HTERT RPE-1 (cell line): ENCODE results near the gene DLL3.
"Not testable (repeated sequence)": the region's sequence is repeated elsewhere in the genome, so short reads cannot be mapped to it uniquely, and the experiment has no call there.

Experiments
- in situ Hi-C: fragments of 300-500 bp; cut with MboI; formaldehyde crosslinking; loops from 4 replicates; pipeline ENCODE4 v1.14.3; 2020; ENCODE audit warnings: low sequenced_read_pairs

Gene DLL3

DNA sequence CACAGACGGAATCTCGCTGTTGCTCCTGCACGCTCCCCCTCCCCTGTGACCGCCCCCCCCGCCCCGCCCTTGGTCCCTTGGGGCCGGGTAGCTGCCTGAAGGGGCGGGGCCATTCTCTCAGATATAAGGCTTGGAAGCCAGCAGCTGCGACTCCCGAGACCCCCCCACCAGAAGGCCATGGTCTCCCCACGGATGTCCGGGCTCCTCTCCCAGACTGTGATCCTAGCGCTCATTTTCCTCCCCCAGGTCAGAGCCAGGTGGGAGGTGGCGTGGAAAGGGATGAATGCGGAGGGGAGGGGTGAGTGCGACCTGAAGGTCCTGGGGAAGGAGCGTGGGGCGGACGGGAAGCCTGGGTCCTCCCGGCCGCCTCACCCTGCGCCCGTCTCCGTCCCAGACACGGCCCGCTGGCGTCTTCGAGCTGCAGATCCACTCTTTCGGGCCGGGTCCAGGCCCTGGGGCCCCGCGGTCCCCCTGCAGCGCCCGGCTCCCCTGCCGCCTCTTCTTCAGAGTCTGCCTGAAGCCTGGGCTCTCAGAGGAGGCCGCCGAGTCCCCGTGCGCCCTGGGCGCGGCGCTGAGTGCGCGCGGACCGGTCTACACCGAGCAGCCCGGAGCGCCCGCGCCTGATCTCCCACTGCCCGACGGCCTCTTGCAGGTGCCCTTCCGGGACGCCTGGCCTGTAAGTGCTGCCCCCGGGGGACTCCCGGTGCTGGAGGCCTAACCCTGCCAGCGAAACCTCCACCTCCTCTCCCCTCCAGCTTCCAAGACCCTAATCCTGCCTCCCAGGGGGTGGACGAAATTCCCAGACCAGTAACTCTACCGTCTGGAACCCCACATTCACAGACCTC lies at the start of gene DLL3:
Gene DLL3, plus strand, starts transcription at position 150 of the 845 bp plus-strand sequence. Its CDS starts 28 bp downstream, at position 178.
- in situ Hi-C loops: no loop called here

- in situ Hi-C loops: no loop called here
Measured at GRCh38 chr19:39449116-39449797, 49.5 kb upstream of the DLL3 start.

- in situ Hi-C loops: not testable (repeated sequence)
Measured at GRCh38 chr19:39451257-39451656, 47.5 kb upstream of the DLL3 start.

DNA sequence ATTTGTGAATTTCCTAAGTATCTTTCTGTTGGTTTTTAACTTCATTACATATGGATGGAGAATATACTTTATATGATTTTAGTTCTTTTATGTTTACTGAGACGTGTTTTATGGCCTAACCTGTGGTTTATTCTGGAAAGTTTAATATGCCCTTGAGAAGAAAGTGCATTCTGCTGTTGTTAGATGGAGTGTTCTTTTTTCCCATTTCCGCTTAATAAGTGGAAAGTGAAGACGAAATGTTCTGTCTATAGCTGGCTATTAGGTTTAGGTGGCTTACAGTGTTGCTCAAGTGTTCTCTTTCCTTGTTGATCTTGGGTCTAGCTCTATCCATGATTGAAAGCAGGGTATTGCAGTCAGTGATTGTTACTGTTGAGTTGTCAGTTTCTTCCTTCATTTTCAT lies 35.3 kb upstream of the DLL3 start:
- in situ Hi-C loops: no loop called here

DNA sequence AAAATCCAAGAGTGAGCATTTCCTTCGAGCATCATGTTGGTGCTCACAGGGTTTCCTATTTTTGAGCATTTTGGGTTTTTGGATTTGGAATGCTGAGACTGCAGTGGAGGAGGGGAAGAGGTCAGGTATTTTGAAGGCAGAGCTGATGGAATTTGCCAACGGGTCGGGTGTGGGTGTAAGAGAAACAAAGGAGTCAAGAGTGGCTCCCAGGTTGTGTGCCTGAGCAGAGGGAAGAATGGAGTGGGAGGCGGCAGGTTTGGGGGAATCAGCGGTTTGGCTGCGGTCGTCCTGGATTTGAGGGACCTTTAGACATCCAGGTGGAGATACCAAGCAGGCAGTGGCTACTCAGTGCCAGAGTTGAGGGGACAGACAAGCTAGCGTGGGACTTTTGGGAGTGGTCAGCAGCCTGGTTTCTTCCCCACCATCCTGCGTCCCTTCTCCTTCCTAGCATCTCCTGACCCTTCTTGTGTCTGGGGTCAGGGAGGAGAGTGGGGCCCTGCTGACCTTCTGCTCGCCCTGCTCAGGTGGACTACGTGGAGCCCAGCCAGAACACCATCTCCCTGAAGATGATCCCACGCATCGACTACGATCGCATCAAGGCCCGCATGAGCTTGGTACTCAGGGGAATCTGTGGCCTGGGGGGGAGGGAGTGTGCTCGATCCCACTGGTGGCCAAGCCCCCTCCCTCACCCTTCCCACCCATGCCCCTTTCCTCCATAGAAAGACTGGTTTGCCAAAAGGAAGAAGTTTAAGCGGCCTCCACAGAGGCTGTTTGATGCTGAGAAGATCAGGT lies 32.6 kb upstream of the DLL3 start:
- in situ Hi-C loops: no loop called here

DNA sequence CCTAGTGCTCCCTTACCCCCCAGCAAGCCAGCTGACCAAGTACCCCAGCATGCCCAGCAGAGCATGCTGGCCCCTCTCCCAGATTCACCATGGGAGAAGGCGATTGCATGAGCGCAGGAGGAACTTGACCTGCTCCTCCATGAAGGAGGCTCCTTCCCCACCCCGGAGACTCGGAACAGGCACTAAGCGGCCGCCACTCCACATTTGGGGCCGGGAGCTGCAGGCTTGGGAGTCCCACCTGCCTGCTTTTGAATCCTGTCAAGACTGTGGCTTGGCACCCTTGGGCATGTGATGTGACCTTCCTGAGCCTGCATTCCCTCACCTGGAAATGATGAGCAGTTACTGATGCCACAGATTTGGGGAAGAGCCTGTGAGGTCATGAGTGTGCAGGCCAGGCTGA lies 30.8 kb upstream of the DLL3 start:
- in situ Hi-C loops: no loop called here

DNA sequence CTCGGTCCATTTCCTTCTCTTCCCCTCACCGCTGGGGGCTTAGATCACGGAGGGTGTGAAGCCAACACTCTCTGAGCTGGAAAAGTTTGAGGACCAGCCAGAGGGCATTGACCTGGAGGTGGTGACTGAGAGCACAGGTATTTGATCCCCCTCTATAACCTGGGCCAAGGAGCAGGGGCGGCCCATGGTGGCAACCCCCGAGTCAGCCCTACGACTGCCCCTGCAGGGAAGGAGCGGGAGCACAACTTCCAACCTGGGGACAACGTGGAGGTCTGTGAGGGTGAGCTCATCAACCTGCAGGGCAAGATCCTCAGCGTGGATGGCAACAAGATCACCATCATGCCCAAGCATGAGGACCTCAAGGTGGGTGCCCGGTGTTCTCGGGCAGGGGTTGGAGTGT lies 29.7 kb upstream of the DLL3 start:
- in situ Hi-C loops: no loop called here

DNA sequence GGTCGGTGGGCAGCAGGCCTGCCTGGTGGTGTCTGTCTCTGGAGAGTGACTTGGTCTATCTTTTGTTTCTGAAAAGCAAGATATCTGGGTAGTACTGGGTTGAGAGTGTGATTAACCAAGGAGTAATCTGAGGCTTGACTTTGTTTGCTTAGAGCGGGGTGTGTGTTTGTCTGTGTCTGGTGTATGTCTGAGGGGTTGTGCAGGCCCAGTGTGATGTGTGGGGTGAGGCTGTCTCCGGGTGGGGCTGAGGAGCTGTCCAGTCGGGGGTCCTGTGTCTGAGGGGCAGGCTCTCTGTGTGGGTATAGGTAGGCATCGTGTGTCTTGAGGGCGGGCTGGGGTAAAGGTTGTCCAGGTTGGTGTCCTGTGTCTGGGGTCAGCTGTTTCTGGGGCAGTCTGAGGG lies 29.2 kb upstream of the DLL3 start:
- in situ Hi-C loops: no loop called here

DNA sequence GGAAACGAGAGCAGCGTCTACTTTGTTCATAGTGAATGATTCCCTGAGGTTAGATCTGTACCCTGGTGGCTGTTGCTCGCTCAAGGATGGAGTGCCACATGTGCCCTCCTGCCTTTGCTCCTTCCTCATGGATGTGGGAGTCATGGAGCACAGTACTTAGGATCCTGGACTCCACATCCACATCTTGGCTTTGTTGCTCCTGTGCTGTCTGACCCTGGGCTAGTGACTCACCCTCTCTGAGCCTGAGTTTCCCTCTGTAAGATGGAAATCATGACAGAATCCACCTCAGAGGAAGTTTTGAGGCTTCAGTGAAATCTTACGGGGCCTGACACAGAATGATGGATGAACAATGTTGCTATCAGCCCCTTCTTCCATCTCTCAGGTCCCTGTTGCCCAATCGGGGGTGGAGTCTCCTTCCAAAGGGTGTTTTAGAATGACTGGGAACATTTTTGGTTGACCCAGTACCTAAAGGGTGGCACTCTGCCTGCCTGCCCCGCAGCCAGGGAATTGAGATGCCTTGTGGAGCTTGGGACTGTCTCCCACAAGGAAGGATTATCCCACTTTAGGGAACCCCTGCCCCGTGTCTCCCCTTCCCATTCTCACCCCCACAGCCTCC lies 27.9 kb upstream of the DLL3 start:
- in situ Hi-C loops: no loop called here

DNA sequence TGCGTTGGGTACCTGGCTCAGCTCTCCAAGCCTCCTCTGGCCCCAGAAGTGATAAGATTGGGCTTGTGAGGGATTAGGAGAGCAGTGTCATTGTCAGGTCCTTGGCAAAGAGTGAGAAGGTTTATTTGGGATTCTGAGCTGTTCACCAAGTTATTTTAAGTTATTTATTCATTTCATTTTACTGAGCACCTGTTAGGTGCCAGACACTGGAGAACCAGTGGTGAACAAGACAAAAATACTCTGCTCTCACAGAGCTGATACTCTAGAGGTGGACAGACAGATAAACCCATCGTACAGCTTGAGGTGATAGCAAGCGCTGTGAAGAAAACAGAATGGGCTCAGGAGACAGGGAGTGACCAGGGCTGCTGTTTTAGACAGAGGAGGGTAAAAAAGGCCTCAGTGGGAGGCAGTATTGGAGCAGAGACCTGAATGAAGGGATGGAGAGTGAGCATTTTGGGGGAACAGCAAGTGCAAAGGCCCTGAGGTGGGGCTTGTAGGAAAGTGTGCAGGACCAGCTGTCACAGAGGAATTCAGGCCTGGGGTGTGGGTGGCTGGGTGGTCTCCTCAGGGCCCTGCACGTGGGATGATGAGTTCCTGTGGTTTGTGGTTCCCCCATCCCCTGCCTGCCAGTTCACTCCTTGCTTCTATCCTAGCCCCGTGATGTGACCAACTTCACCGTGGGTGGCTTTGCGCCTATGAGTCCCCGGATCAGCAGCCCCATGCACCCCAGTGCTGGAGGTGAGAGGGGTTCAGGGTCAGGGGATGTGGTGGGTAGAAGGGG lies 26.8 kb upstream of the DLL3 start:
- in situ Hi-C loops: no loop called here

DNA sequence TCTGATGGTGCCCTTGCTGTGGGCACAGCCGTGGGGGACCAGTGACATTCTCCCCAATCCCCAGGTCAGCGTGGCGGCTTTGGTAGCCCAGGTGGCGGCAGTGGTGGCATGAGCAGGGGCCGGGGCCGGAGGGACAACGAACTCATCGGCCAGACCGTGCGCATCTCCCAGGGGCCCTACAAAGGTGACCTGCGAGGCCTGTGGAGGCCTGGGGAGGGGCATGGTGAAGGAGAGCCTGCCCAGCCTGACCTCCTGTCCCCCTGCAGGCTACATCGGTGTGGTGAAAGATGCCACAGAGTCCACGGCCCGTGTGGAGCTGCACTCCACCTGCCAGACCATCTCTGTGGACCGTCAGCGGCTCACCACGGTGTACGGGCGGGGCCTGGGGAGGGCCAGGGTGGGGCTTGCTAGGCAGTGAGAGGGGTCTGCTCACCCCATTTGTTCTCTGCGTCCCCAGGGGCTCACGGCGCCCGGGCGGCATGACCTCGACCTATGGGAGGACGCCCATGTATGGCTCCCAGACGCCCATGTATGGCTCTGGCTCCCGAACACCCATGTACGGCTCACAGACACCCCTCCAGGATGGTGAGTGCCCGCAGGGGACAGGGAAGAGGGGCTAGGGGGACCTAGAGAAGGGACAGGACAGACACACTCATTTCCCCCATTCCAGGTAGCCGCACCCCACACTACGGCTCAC lies 25.9 kb upstream of the DLL3 start:
- in situ Hi-C loops: no loop called here

- in situ Hi-C loops: no loop called here
Measured at GRCh38 chr19:39473443-39473960, 25.2 kb upstream of the DLL3 start.

DNA sequence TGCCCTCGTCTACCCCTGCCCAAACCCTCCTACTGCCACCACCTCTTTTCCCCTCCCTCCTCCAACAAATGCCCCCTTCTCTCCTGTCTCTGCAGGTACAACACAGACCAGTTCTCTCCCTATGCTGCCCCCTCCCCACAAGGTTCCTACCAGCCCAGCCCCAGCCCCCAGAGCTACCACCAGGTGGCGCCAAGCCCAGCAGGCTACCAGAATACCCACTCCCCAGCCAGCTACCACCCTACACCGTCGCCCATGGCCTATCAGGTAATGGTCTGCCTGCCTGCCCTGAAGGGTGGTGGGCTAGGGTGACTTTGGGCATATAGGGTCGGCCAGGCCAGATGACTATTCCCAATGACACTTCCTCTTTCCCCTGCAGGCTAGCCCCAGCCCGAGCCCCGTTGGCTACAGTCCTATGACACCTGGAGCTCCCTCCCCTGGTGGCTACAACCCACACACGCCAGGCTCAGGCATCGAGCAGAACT lies 24.6 kb upstream of the DLL3 start:
- in situ Hi-C loops: no loop called here

- in situ Hi-C loops: no loop called here
Measured at GRCh38 chr19:39475748-39476147, 23.0 kb upstream of the DLL3 start.

- in situ Hi-C loops: not testable (repeated sequence)
Measured at GRCh38 chr19:39479319-39479801, 19.4 kb upstream of the DLL3 start.

- in situ Hi-C loops: no loop called here
Measured at GRCh38 chr19:39479916-39480315, 18.8 kb upstream of the DLL3 start.

DNA sequence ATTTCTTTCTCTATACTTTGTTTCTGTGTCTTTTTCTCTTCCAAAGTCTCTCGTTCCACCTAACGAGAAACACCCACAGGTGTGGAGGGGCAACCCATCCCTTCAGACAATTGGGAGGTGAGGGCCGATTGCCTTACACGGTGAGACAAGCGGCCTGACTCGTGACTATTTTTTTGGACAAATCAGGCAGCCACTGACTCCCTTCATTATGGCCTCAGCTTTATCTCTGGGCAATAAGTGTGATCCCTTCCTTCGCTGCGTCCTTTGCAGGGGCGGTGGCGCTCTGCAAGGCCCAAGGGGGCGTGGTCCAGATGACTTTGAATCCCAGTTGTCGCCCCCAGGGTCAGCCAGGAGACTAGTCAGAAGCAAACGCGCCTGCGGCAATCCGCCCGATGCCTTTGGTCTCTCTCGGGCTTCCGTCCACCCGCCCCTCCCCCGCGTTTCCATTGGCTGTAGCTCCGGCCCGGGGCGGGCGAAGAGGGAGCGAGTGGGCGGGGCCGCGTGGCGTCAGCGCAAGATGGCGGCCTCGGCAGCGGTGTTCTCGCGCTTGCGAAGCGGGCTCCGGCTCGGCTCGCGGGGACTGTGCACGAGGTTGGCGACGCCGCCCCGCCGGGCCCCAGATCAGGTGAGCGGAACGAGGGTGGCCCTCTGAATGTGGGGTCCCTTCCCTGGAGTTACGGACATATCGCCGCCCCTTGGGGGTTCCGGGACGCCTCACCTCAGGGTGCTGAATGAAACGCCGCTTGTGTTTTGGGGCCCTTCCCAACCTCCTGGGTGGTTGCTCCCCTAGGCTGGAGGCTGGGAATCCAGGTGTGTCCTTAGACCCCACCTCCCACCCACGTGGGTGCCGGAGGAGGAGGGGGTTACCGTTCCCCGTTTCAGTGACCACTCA lies 18.2 kb upstream of the DLL3 start, which contains the start of gene TIMM50:
Gene TIMM50, plus strand, starts transcription at position 502 of the 892 bp plus-strand sequence. Its CDS starts 16 bp downstream, at position 518.
- in situ Hi-C loops: no loop called here

GRCh38 chr19:39481229-39481545 lies 17.6 kb upstream of the DLL3 start:
- in situ Hi-C loops: no loop called here
